HepG2 (cell line): ENCODE data around the gene AMIGO1. TPM values are rescaled to one million over a fixed set of nuclear protein-coding genes. Genes with fewer than 3 reads are reported as not detected.

Source experiments
- ATAC-seq: fragments of 200-7000 bp; cut with Tn5 transposase; 3 replicates; pipeline ENCODE4 v1.9.1; 2020; ENCODE audit warnings: mild to moderate bottlenecking, moderate library complexity
- BruUV-seq: library from RNA; stranded (reverse); fragments of 400-500 nt; replicated peaks from 2 replicates; lab custom pipeline; 2021; lab: Mats Ljungman, UMichigan
- CTCF ChIA-PET: fragments of 300-600 bp; formaldehyde crosslinking; extraction: SDS; loops from one replicate; lab custom pipeline; 2021; ENCODE audit warnings: low total read pairs, inconsistent platforms, low intra/inter-chr PET ratio; lab: Yijun Ruan, JAX
- POLR2A ChIA-PET: fragments of 350-600 bp; sonication (Branson Sonifier 250); formaldehyde crosslinking; loops from one replicate; lab custom pipeline; 2020; ENCODE audit warnings: antibody characterized with exemption, inconsistent platforms; lab: Yijun Ruan, JAX
- DNase-seq: peaks from one replicate; pipeline ENCODE4 v3.0.0-alpha.2; 2015; ENCODE audit warnings: low spot score
- FAIRE-seq: peaks from 3 replicates; lab custom pipeline; 2011; peaks lifted over from hg19 to GRCh38; lab: Jason Lieb, UNC
- H2AFZ ChIP-seq: one replicate; pipeline ENCODE4 v1.6.1; 2011; ENCODE audit warnings: low read length, inconsistent platforms
- H3K27ac ChIP-seq: fragments of 300-600 bp; 3 replicates; pipeline ENCODE4 v1.8.0; 2011; ENCODE audit warnings: mixed run types, mild to moderate bottlenecking, mixed read lengths, low read length, inconsistent platforms; ENCODE audit not compliant: insufficient read depth; ENCODE audit errors: extremely low read length
- H3K27me3 ChIP-seq, 2 experiments: fragments of 200-600 bp in 1 of 2; 2 replicates in 1 of 2; 3 replicates in 1 of 2; pipeline versions ENCODE4 v1.6.0 to v1.8.0; 2011; ENCODE audit warnings: low read length in 2 of 2, mild to moderate bottlenecking in 2 of 2, moderate library complexity in 2 of 2, inconsistent platforms in 1 of 2; ENCODE audit not compliant: insufficient read depth in 2 of 2, control insufficient read depth in 1 of 2
- H3K36me3 ChIP-seq, 2 experiments: fragments of 200-600 bp in 1 of 2; replicated peaks in 1 of 2; 2 replicates in 1 of 2; 3 replicates in 1 of 2; pipeline versions ENCODE4 v1.5.1 to v1.8.0; 2011; ENCODE audit warnings: low read length in 2 of 2, inconsistent platforms in 1 of 2; ENCODE audit not compliant: insufficient read depth in 2 of 2, control insufficient read depth in 1 of 2
- H3K4me1 ChIP-seq: 2 replicates; pipeline ENCODE4 v1.5.1; 2012; ENCODE audit warnings: low read length, inconsistent platforms; ENCODE audit not compliant: insufficient read depth
- H3K4me2 ChIP-seq: 2 replicates; pipeline ENCODE4 v1.6.0; 2011; ENCODE audit warnings: low read depth, low read length, inconsistent platforms
- H3K4me3 ChIP-seq, 3 experiments: fragments of 200-600 bp in 1 of 3; sonication (generic), shearing (Covaris generic) in 1 of 3; replicated peaks in 1 of 3; 2 replicates each; pipeline ENCODE4 v1.5.1; 2011 to 2016; ENCODE audit warnings: low read length in 3 of 3, inconsistent platforms in 2 of 3, low read depth in 2 of 3, mild to moderate bottlenecking in 2 of 3, control low read depth in 1 of 3, mixed read lengths in 1 of 3; ENCODE audit not compliant: insufficient read depth in 1 of 3
- H3K79me2 ChIP-seq: one replicate; pipeline ENCODE4 v1.6.1; 2011; ENCODE audit warnings: low read length, inconsistent platforms; ENCODE audit not compliant: insufficient read depth
- H3K9ac ChIP-seq: 2 replicates; pipeline ENCODE4 v1.6.0; 2011; ENCODE audit warnings: mild to moderate bottlenecking, low read depth, low read length, inconsistent platforms; ENCODE audit not compliant: insufficient read depth
- H3K9me3 ChIP-seq: 2 replicates; pipeline ENCODE4 v1.5.1; 2012; ENCODE audit warnings: mild to moderate bottlenecking, low read length
- H4K20me1 ChIP-seq: 2 replicates; pipeline ENCODE4 v1.6.0; 2011; ENCODE audit warnings: inconsistent platforms, mild to moderate bottlenecking, low read length, moderate library complexity; ENCODE audit not compliant: insufficient read depth
- AHR ChIP-seq: IDR thresholded peaks from 2 replicates; pipeline ENCODE4 v1.6.1; 2018; ENCODE audit warnings: missing genetic modification reagents, missing compliant biosample characterization
- BRCA1 ChIP-seq: sonication (generic); formaldehyde crosslinking; IDR thresholded peaks from 2 replicates; pipeline ENCODE4 v1.4.0; 2020; ENCODE audit warnings: missing genetic modification reagents
- KLF13 ChIP-seq: sonication (generic); formaldehyde crosslinking; IDR thresholded peaks from 2 replicates; pipeline ENCODE4 v1.4.0; 2020; ENCODE audit warnings: mild to moderate bottlenecking, missing genetic modification reagents
- SP2 ChIP-seq: sonication (generic); formaldehyde crosslinking; IDR thresholded peaks from 2 replicates; pipeline ENCODE4 v1.5.1; 2020; ENCODE audit warnings: mild to moderate bottlenecking, missing genetic modification reagents
- ZNF335 ChIP-seq: sonication (generic); formaldehyde crosslinking; IDR thresholded peaks from 2 replicates; pipeline ENCODE4 v1.4.0; 2020; ENCODE audit warnings: missing genetic modification reagents
- ZNF510 ChIP-seq: sonication (generic); formaldehyde crosslinking; IDR thresholded peaks from 2 replicates; pipeline ENCODE4 v1.4.0; 2020; ENCODE audit warnings: low read depth, mild to moderate bottlenecking, missing genetic modification reagents
- WGBS: methylation state at CpG from one replicate; pipeline ENCODE4 v1.1.6; 2017; ENCODE audit warnings: low lambda C conversion rate; 5-methylcytosine and 5-hydroxymethylcytosine counted together
- in situ Hi-C: cut with HindIII; loops from 2 replicates; pipeline ENCODE4 v1.10.0; 2017; ENCODE audit warnings: low pct_unique_long_range_greater_than_20kb; ENCODE audit not compliant: extremely low pct_ligation_motif_present
- intact Hi-C: fragments of 100-400 bp; cut with micrococcal nuclease; formaldehyde crosslinking; loops from one replicate; pipeline ENCODE4 v1.10.0; 2022; ENCODE audit not compliant: unreplicated experiment
- polyA plus RNA-seq, 8 experiments: library from polyadenylated mRNA; depleted of rRNA in 3 of 8; stranded (reverse) in 7 of 8; unstranded in 1 of 8; fragments of >200 nt; fragmentation: Illumina TruSeq in 4 of 8; extraction: Trizol in 4 of 8; gene quantifications; 2 replicates each; pipeline versions ENCODE4 v1.2.1 to v1.2.3, GENCODE V29; 2011 to 2016; ENCODE audit warnings: low read depth in 4 of 8, missing spikeins in 1 of 8, mixed read lengths in 1 of 8; ENCODE audit not compliant: insufficient read depth in 1 of 8
- total RNA-seq, 5 experiments: library from RNA; depleted of rRNA; stranded (reverse); fragments of >200 nt; fragmentation: Illumina TruSeq; extraction: Trizol; gene quantifications; 2 replicates each; pipeline ENCODE4 v1.2.3, GENCODE V29; 2016; ENCODE audit warnings: low read depth in 1 of 5

The AMIGO1 gene
- total and polyA plus RNA-seq, 2 of the 13 experiments (the other 11 are each of a cell fraction or from before 2014, with no cell fraction given): 0.40 to 1.3 TPM

GRCh38 chr1:109454497-109455133, 54.9 kb downstream of the AMIGO1 start:
- intact Hi-C loops (no loop called here), in situ Hi-C loops (no loop called here)
- DNase-seq (no peak), ATAC-seq (no peak), FAIRE-seq (no peak)
- WGBS: 83% methylated on average over 1 of the region's 1 CpG
- Histone ChIP-seq H3K4me3 (no peak overlapping the region), H3K4me1 (peaks cover 22% of the 10 kb centered on the region), H3K9me3 (peaks cover 9% of the 10 kb centered on the region; the same call in 1 of the 2 replicates), H3K79me2 (no peaks in the 10 kb centered on the region), H3K27ac (no peak overlapping the region), H3K9ac (no peak overlapping the region), H3K36me3 (no peaks in the 10 kb centered on the region), H4K20me1 (no peaks in the 10 kb centered on the region), H3K4me2 (no peak overlapping the region), H2AFZ (no peak overlapping the region), H3K27me3 (no peaks in the 10 kb centered on the region; a peak in 1 of 5 replicates)
- ChIA-PET CTCF (no interaction called here), POLR2A (interaction anchor here (2.0 kb wide), 1 partner anchor 29 kb away, joined by 8 read pairs; the partner anchor contains the start of gene PSMA5)
- no peak for TF ChIP-seq ZNF335 (CRISPR knock-in tag)
- TF ChIP-seq ZNF510: no peak
- no peak for TF ChIP-seq KLF13
- no peak for TF ChIP-seq BRCA1 (CRISPR knock-in tag)
- no peak for TF ChIP-seq AHR
- TF ChIP-seq SP2 (CRISPR knock-in tag): no peak
- no TSS peak for BruUV-seq

Other genes with a start within 250 kb of the AMIGO1 start
- 26.5 and 28.6 TPM in 2 replicates for gene PSRC1, start 226.6 kb downstream of the AMIGO1 start, total RNA-seq (2016; rRNA removed; fragmentation: Illumina TruSeq; extraction: Trizol)
- gene PSRC1, start 226.6 kb downstream of the AMIGO1 start, polyA plus RNA-seq (2011; rRNA removed): 23.9 and 30.3 TPM in 2 replicates
- gene MYBPHL, start 202.7 kb downstream of the AMIGO1 start, total RNA-seq (2016; rRNA removed; fragmentation: Illumina TruSeq; extraction: Trizol): 3.8 and 5.7 TPM in 2 replicates
- 3.7 and 6.1 TPM in 2 replicates for gene MYBPHL, start 202.7 kb downstream of the AMIGO1 start, polyA plus RNA-seq (2011; rRNA removed)
- 32.4 and 35.3 TPM in 2 replicates for gene SORT1, start 111.8 kb downstream of the AMIGO1 start, total RNA-seq (2016; rRNA removed; fragmentation: Illumina TruSeq; extraction: Trizol)
- 79.7 and 93.0 TPM in 2 replicates for gene SORT1, start 111.8 kb downstream of the AMIGO1 start, polyA plus RNA-seq (2011; rRNA removed)
- 169 and 261 TPM in 2 replicates for gene PSMA5, start 83.3 kb downstream of the AMIGO1 start, total RNA-seq (2016; rRNA removed; fragmentation: Illumina TruSeq; extraction: Trizol)
- 116 and 140 TPM in 2 replicates for gene PSMA5, start 83.3 kb downstream of the AMIGO1 start, polyA plus RNA-seq (2011; rRNA removed)
- gene SYPL2, start 43.2 kb downstream of the AMIGO1 start, total RNA-seq (2016; rRNA removed; fragmentation: Illumina TruSeq; extraction: Trizol): 0.24 and 0.25 TPM in 2 replicates
- 0.17 and 0.35 TPM in 2 replicates for gene SYPL2, start 43.2 kb downstream of the AMIGO1 start, polyA plus RNA-seq (2011; rRNA removed)
- 1.3 and 2.7 TPM in 2 replicates for gene ATXN7L2, start 25.8 kb downstream of the AMIGO1 start, total RNA-seq (2016; rRNA removed; fragmentation: Illumina TruSeq; extraction: Trizol)
- 2.8 and 3.0 TPM in 2 replicates for gene ATXN7L2, start 25.8 kb downstream of the AMIGO1 start, polyA plus RNA-seq (2011; rRNA removed)
- gene CYB561D1, start 15.6 kb downstream of the AMIGO1 start, total RNA-seq (2016; rRNA removed; fragmentation: Illumina TruSeq; extraction: Trizol): 3.9 and 4.1 TPM in 2 replicates
- 3.9 and 4.5 TPM in 2 replicates for gene CYB561D1, start 15.6 kb downstream of the AMIGO1 start, polyA plus RNA-seq (2011; rRNA removed)
- gene GPR61, start 30.1 kb upstream of the AMIGO1 start, total RNA-seq (2016; rRNA removed; fragmentation: Illumina TruSeq; extraction: Trizol): not detected in 2 replicates
- gene GPR61, start 30.1 kb upstream of the AMIGO1 start, polyA plus RNA-seq (2011; rRNA removed): not detected in 2 replicates
- gene GNAI3, start 38.9 kb upstream of the AMIGO1 start, total RNA-seq (2016; rRNA removed; fragmentation: Illumina TruSeq; extraction: Trizol): 9.0 and 11.0 TPM in 2 replicates
- 3.2 and 4.3 TPM in 2 replicates for gene GNAI3, start 38.9 kb upstream of the AMIGO1 start, polyA plus RNA-seq (2011; rRNA removed)
- gene GNAT2, start 109.9 kb upstream of the AMIGO1 start, total RNA-seq (2016; rRNA removed; fragmentation: Illumina TruSeq; extraction: Trizol): 0.20 and 0.24 TPM in 2 replicates
- 0.08 TPM in 1 of 2 replicates, not detected in the other for gene GNAT2, start 109.9 kb upstream of the AMIGO1 start, polyA plus RNA-seq (2011; rRNA removed)
- gene AMPD2, start 110.1 kb upstream of the AMIGO1 start, total RNA-seq (2016; rRNA removed; fragmentation: Illumina TruSeq; extraction: Trizol): 35.4 and 62.3 TPM in 2 replicates
- gene AMPD2, start 110.1 kb upstream of the AMIGO1 start, polyA plus RNA-seq (2011; rRNA removed): 82.0 and 101 TPM in 2 replicates
- 25.3 and 30.6 TPM in 2 replicates for gene GSTM4, start 146.4 kb upstream of the AMIGO1 start, total RNA-seq (2016; rRNA removed; fragmentation: Illumina TruSeq; extraction: Trizol)
- gene GSTM4, start 146.4 kb upstream of the AMIGO1 start, polyA plus RNA-seq (2011; rRNA removed): 36.7 and 40.8 TPM in 2 replicates
- 6.5 and 7.0 TPM in 2 replicates for gene GSTM2, start 158.3 kb upstream of the AMIGO1 start, total RNA-seq (2016; rRNA removed; fragmentation: Illumina TruSeq; extraction: Trizol)
- gene GSTM2, start 158.3 kb upstream of the AMIGO1 start, polyA plus RNA-seq (2011; rRNA removed): 15.0 and 17.0 TPM in 2 replicates
- gene GSTM1, start 178.1 kb upstream of the AMIGO1 start, total RNA-seq (2016; rRNA removed; fragmentation: Illumina TruSeq; extraction: Trizol): not detected in 2 replicates
- 0.42 and 0.55 TPM in 2 replicates for gene GSTM1, start 178.1 kb upstream of the AMIGO1 start, polyA plus RNA-seq (2011; rRNA removed)
- not detected in 2 replicates for gene GSTM5, start 202.5 kb upstream of the AMIGO1 start, total RNA-seq (2016; rRNA removed; fragmentation: Illumina TruSeq; extraction: Trizol)
- not detected in 2 replicates for gene GSTM5, start 202.5 kb upstream of the AMIGO1 start, polyA plus RNA-seq (2011; rRNA removed)
- gene GSTM3, start 231.3 kb upstream of the AMIGO1 start, total RNA-seq (2016; rRNA removed; fragmentation: Illumina TruSeq; extraction: Trizol): 127 and 150 TPM in 2 replicates
- gene GSTM3, start 231.3 kb upstream of the AMIGO1 start, polyA plus RNA-seq (2011; rRNA removed): 124 and 142 TPM in 2 replicates